Liver (tissue), 9 donors: ENCODE measurements around the gene CAMKMT. TPM values are rescaled to one million over a fixed set of nuclear protein-coding genes. Genes with fewer than 3 reads are reported as not detected.
A peak's percentile ranks its signal among the peaks of the same experiment; 100 is the strongest.

ENCODE experiments used
- DNase-seq: peaks from one replicate; pipeline ENCODE4 v3.0.0-alpha.2; 2017; ENCODE audit warnings: low spot score
- H3K27ac ChIP-seq, 2 donors: one replicate each; pipeline ENCODE4 v1.7.0; 2013; ENCODE audit warnings: inconsistent platforms in 2 of 2, low read length in 2 of 2, control low read depth in 1 of 2, low read depth in 1 of 2, mild to moderate bottlenecking in 1 of 2
- H3K27me3 ChIP-seq, 4 donors: one replicate each; pipeline versions ENCODE4 v1.6.1 to v1.7.0; 2013; ENCODE audit warnings: low read length in 3 of 4, inconsistent platforms in 1 of 4, mild to moderate bottlenecking in 1 of 4, moderate library complexity in 1 of 4; ENCODE audit not compliant: control insufficient read depth in 4 of 4, insufficient read depth in 4 of 4
- H3K36me3 ChIP-seq, 4 donors: one replicate each; pipeline versions ENCODE4 v1.6.1 to v1.7.0; 2013; ENCODE audit warnings: low read length in 3 of 4, mild to moderate bottlenecking in 3 of 4, low read depth in 1 of 4, moderate library complexity in 1 of 4; ENCODE audit not compliant: control insufficient read depth in 4 of 4, insufficient read depth in 3 of 4
- H3K4me1 ChIP-seq, 4 donors: one replicate each; pipeline versions ENCODE4 v1.6.1 to v1.7.0; 2013; ENCODE audit warnings: low read length in 3 of 4, mild to moderate bottlenecking in 3 of 4, moderate library complexity in 1 of 4; ENCODE audit not compliant: control insufficient read depth in 4 of 4, insufficient read depth in 4 of 4
- H3K4me3 ChIP-seq, 3 donors: one replicate each; pipeline versions ENCODE4 v1.6.1 to v1.7.0; 2013; ENCODE audit warnings: low read length in 3 of 3, control low read depth in 1 of 3, low read depth in 1 of 3, mild to moderate bottlenecking in 1 of 3
- H3K9ac ChIP-seq, 2 donors: one replicate each; pipeline ENCODE4 v1.7.0; 2013; ENCODE audit warnings: low read length in 2 of 2, mild to moderate bottlenecking in 2 of 2, moderate library complexity in 2 of 2, control low read depth in 1 of 2, low read depth in 1 of 2
- H3K9me3 ChIP-seq, 4 donors: one replicate each; pipeline versions ENCODE4 v1.6.1 to v1.7.0; 2013; ENCODE audit warnings: low read length in 3 of 4; ENCODE audit not compliant: control insufficient read depth in 4 of 4
- EGR1 ChIP-seq, 2 donors: IDR thresholded peaks; 2 replicates each; pipeline ENCODE4 v1.6.1; 2016 to 2018; ENCODE audit warnings: antibody characterized with exemption in 2 of 2, low read depth in 2 of 2
- FOXA1 ChIP-seq: IDR thresholded peaks from 2 replicates; pipeline ENCODE4 v1.6.1; 2016; ENCODE audit warnings: antibody characterized with exemption
- FOXA2 ChIP-seq: IDR thresholded peaks from 2 replicates; pipeline ENCODE4 v1.6.1; 2016; ENCODE audit warnings: antibody characterized with exemption
- GABPA ChIP-seq, 2 donors: IDR thresholded peaks in 1 of 2; conservative IDR thresholded peaks in 1 of 2; 2 replicates each; pipeline ENCODE4 v1.6.1; 2016; ENCODE audit warnings: antibody characterized with exemption in 2 of 2, mild to moderate bottlenecking in 1 of 2, moderate library complexity in 1 of 2
- HNF4A ChIP-seq, 2 donors: conservative IDR thresholded peaks; 2 replicates each; pipeline ENCODE4 v1.6.1; 2016; ENCODE audit warnings: antibody characterized with exemption in 2 of 2, mild to moderate bottlenecking in 2 of 2
- HNF4G ChIP-seq: IDR thresholded peaks from 2 replicates; pipeline ENCODE4 v1.6.1; 2016; ENCODE audit warnings: antibody characterized with exemption
- JUND ChIP-seq, 2 donors: IDR thresholded peaks; 2 replicates each; pipeline ENCODE4 v1.6.1; 2016; ENCODE audit warnings: antibody characterized with exemption in 2 of 2
- NR2F2 ChIP-seq: IDR thresholded peaks from 2 replicates; pipeline ENCODE4 v1.6.1; 2016; ENCODE audit warnings: antibody characterized with exemption
- RAD21 ChIP-seq, 2 donors: IDR thresholded peaks; 2 replicates each; pipeline ENCODE4 v1.6.1; 2016; ENCODE audit warnings: antibody characterized with exemption in 2 of 2, mild to moderate bottlenecking in 2 of 2
- RXRA ChIP-seq, 2 donors: IDR thresholded peaks; 2 replicates each; pipeline ENCODE4 v1.6.1; 2017 to 2018; ENCODE audit warnings: antibody characterized with exemption in 2 of 2, mild to moderate bottlenecking in 1 of 2
- SP1 ChIP-seq: IDR thresholded peaks from 2 replicates; pipeline ENCODE4 v1.6.1; 2018; ENCODE audit warnings: antibody characterized with exemption, mild to moderate bottlenecking
- TAF1 ChIP-seq: conservative IDR thresholded peaks from 2 replicates; pipeline ENCODE4 v1.6.1; 2016; ENCODE audit warnings: antibody characterized with exemption, mild to moderate bottlenecking
- YY1 ChIP-seq: IDR thresholded peaks from 2 replicates; pipeline ENCODE4 v1.6.1; 2016; ENCODE audit warnings: antibody characterized with exemption, mild to moderate bottlenecking
- ZBTB33 ChIP-seq: IDR thresholded peaks from 2 replicates; pipeline ENCODE4 v1.6.1; 2016; ENCODE audit warnings: antibody characterized with exemption
- WGBS: extraction: QIAGEN DNeasy Blood & Tissue Kit; methylation state at CpG from one replicate; pipeline ENCODE4 v1.1.7; 2013; 5-methylcytosine and 5-hydroxymethylcytosine counted together
- polyA plus RNA-seq, 2 donors: library from polyadenylated mRNA; stranded (reverse) in 1 of 2; unstranded in 1 of 2; fragments of 200-250 nt in 1 of 2; fragments of >200 nt in 1 of 2; fragmentation: Nextera tagmentation in 1 of 2; extraction: Ambion mirVana in 1 of 2; gene quantifications; one replicate each; pipeline versions ENCODE4 v1.2.1 to v1.2.3, GENCODE V29; 2013 to 2015
- total RNA-seq, 2 donors: library from RNA; depleted of rRNA; stranded (reverse); fragments of >200 nt; gene quantifications; one replicate each; pipeline ENCODE4 v1.2.3, GENCODE V29; 2014
- TF ChIP-seq, protein P1 (sequence below): fragments of 150-350 bp; IDR thresholded peaks from 2 replicates; pipeline ENCODE4 v1.5.1; 2017; ENCODE audit warnings: improper control_type of control experiment, low read depth, low read length; ENCODE audit not compliant: missing input control
- TF ChIP-seq, protein P2 (sequence below): IDR thresholded peaks from 2 replicates; pipeline ENCODE4 v1.6.1; 2016; ENCODE audit warnings: antibody characterized with exemption
- TF ChIP-seq, protein P3 (sequence below): IDR thresholded peaks from 2 replicates; pipeline ENCODE4 v1.6.1; 2016; ENCODE audit warnings: antibody characterized with exemption
- TF ChIP-seq, protein P4 (sequence below): IDR thresholded peaks from 2 replicates; pipeline ENCODE4 v1.6.1; 2016; ENCODE audit warnings: antibody characterized with exemption, mild to moderate bottlenecking
- donor health status: healthy.
- donor health status: healthy.
- donor health status: healthy.
- donor health status: healthy.
- donor health status: healthy.

CAMKMT gene
- total and polyA plus RNA-seq, 4 donors = 1.5 to 12.7 (median 7.1) TPM

- no peak for DNase-seq
- H3K27ac ChIP-seq = no peak overlapping the region
- peaks cover 0 to 10% (median 3%) of the 10 kb centered on the region in 4 donors for H3K9me3 ChIP-seq
- no peaks in the 10 kb centered on the region for H3K27me3 ChIP-seq
- peaks cover 0 to 7% (median 3%) of the 10 kb centered on the region in 4 donors for H3K4me1 ChIP-seq
- no peaks in the 10 kb centered on the region for H3K36me3 ChIP-seq
- H3K4me3 ChIP-seq = no peak overlapping the region
- H3K9ac ChIP-seq = no peak overlapping the region
- TF ChIP-seq, protein P1, sequence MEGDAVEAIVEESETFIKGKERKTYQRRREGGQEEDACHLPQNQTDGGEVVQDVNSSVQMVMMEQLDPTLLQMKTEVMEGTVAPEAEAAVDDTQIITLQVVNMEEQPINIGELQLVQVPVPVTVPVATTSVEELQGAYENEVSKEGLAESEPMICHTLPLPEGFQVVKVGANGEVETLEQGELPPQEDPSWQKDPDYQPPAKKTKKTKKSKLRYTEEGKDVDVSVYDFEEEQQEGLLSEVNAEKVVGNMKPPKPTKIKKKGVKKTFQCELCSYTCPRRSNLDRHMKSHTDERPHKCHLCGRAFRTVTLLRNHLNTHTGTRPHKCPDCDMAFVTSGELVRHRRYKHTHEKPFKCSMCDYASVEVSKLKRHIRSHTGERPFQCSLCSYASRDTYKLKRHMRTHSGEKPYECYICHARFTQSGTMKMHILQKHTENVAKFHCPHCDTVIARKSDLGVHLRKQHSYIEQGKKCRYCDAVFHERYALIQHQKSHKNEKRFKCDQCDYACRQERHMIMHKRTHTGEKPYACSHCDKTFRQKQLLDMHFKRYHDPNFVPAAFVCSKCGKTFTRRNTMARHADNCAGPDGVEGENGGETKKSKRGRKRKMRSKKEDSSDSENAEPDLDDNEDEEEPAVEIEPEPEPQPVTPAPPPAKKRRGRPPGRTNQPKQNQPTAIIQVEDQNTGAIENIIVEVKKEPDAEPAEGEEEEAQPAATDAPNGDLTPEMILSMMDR = no peak
- TF ChIP-seq NR2F2 (no peak), EGR1 (IDR thresholded peaks at IDR 0.05; ENCODE audit: low read depth in 2 of 2) (no peak), GABPA (IDR thresholded peaks at IDR 0.05 in 1 of 2, conservative IDR thresholded peaks at IDR 0.05 in 1 of 2) (no peak), RAD21 (IDR thresholded peaks at IDR 0.05) (no peak), SP1 (no peak), FOXA1 (no peak)
- TF ChIP-seq, protein P2, sequence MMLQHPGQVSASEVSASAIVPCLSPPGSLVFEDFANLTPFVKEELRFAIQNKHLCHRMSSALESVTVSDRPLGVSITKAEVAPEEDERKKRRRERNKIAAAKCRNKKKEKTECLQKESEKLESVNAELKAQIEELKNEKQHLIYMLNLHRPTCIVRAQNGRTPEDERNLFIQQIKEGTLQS = no peak
Observed at GRCh38 chr2:44522846-44523245, 161.1 kb downstream of the CAMKMT start.

DNA sequence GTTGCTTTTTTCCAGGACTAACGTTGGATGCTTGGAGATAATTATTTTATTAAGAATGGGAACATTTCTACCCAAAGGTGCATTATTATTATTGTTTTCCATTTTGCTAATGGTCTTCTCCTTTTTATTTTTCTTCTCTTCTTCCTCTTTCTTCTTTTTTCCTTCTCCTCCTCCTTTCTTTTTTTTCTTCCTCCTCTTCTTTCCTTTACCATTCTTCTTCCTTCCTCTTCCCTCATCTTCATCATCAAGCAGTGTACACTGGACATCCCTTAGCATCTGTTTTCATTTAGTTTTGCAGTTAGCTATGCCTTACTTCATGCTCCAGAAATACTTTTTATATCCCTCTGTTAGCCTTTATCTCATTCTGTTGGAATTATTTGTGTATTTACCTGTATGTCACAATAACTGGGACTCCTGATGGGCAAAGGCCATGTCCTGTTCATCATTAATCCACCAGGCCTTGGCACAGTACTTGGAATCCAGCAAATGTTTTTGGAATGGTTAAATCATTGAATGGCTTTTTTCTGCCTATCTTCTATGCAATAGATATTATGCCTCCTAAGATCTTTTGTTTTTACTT is 162.7 kb downstream of the CAMKMT start:
- H3K4me3 ChIP-seq = no peak overlapping the region
- DNase-seq = no peak
- WGBS = 31% methylated on average over 1 of the region's 1 CpG
- H3K9me3 ChIP-seq = peaks cover 0 to 10% (median 3%) of the 10 kb centered on the region in 4 donors
- peak overlapping the region; percentile 74 to 79 for H3K27ac ChIP-seq
- H3K4me1 ChIP-seq = peaks cover 0 to 7% (median 3%) of the 10 kb centered on the region in 4 donors
- peak; percentile 58 for TF ChIP-seq FOXA1
- peak; percentile 74 to 82 for TF ChIP-seq RXRA (IDR thresholded peaks at IDR 0.05)
- no peak for TF ChIP-seq GABPA (IDR thresholded peaks at IDR 0.05 in 1 of 2, conservative IDR thresholded peaks at IDR 0.05 in 1 of 2)
- TF ChIP-seq SP1 = peak; percentile 95
- TF ChIP-seq, protein P3, sequence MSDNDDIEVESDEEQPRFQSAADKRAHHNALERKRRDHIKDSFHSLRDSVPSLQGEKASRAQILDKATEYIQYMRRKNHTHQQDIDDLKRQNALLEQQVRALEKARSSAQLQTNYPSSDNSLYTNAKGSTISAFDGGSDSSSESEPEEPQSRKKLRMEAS = peak; percentile 48
- peak; percentile 86 for TF ChIP-seq HNF4G
- peak; percentile 58 to 74 for TF ChIP-seq RAD21 (IDR thresholded peaks at IDR 0.05)
- TF ChIP-seq HNF4A (conservative IDR thresholded peaks at IDR 0.05) = peak; percentile 94 to 96
- TF ChIP-seq, protein P4, sequence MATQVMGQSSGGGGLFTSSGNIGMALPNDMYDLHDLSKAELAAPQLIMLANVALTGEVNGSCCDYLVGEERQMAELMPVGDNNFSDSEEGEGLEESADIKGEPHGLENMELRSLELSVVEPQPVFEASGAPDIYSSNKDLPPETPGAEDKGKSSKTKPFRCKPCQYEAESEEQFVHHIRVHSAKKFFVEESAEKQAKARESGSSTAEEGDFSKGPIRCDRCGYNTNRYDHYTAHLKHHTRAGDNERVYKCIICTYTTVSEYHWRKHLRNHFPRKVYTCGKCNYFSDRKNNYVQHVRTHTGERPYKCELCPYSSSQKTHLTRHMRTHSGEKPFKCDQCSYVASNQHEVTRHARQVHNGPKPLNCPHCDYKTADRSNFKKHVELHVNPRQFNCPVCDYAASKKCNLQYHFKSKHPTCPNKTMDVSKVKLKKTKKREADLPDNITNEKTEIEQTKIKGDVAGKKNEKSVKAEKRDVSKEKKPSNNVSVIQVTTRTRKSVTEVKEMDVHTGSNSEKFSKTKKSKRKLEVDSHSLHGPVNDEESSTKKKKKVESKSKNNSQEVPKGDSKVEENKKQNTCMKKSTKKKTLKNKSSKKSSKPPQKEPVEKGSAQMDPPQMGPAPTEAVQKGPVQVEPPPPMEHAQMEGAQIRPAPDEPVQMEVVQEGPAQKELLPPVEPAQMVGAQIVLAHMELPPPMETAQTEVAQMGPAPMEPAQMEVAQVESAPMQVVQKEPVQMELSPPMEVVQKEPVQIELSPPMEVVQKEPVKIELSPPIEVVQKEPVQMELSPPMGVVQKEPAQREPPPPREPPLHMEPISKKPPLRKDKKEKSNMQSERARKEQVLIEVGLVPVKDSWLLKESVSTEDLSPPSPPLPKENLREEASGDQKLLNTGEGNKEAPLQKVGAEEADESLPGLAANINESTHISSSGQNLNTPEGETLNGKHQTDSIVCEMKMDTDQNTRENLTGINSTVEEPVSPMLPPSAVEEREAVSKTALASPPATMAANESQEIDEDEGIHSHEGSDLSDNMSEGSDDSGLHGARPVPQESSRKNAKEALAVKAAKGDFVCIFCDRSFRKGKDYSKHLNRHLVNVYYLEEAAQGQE = peak; percentile 86
- no peak for TF ChIP-seq TAF1
- no peak for TF ChIP-seq NR2F2
- TF ChIP-seq, protein P2 = peak; percentile 56
- TF ChIP-seq EGR1 (IDR thresholded peaks at IDR 0.05; ENCODE audit: low read depth in 2 of 2) = peak in 1 of 2 donors; percentile 48
- peak; percentile 35 for TF ChIP-seq ZBTB33
- TF ChIP-seq, protein P1 = peak; percentile 21
- peak; percentile 83 for TF ChIP-seq FOXA2
- TF ChIP-seq JUND (IDR thresholded peaks at IDR 0.05) = peak; percentile 78 to 91
- TF ChIP-seq YY1 = peak; percentile 76
- no peak overlapping the region for H3K9ac ChIP-seq
- H3K27me3 ChIP-seq = no peaks in the 10 kb centered on the region
- H3K36me3 ChIP-seq = no peaks in the 10 kb centered on the region
